ENCODE results near the gene PIGK.

DNA sequence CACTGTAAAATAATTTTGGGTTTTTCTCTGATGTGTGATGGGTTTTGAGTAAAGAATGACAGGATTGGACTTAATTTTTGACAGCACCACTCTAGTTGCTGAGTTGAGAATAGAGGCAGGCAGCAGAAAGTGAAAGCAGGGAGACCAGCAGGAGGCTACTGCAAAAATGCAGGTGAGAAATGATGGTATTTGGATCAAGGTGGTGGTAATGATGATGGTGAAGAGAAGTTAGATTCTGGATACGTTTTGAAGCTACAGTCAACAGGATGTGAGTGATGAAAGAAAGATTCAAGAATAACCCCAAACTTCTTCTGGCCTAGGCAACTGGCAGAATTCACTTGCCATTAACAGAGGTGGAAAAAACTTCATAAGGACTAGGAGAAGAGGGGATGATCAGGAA, 47.8 kb upstream of the PIGK start:
- TF ChIP-seq, protein P1, sequence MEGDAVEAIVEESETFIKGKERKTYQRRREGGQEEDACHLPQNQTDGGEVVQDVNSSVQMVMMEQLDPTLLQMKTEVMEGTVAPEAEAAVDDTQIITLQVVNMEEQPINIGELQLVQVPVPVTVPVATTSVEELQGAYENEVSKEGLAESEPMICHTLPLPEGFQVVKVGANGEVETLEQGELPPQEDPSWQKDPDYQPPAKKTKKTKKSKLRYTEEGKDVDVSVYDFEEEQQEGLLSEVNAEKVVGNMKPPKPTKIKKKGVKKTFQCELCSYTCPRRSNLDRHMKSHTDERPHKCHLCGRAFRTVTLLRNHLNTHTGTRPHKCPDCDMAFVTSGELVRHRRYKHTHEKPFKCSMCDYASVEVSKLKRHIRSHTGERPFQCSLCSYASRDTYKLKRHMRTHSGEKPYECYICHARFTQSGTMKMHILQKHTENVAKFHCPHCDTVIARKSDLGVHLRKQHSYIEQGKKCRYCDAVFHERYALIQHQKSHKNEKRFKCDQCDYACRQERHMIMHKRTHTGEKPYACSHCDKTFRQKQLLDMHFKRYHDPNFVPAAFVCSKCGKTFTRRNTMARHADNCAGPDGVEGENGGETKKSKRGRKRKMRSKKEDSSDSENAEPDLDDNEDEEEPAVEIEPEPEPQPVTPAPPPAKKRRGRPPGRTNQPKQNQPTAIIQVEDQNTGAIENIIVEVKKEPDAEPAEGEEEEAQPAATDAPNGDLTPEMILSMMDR (IDR thresholded peaks at IDR 0.05): no peak
- TF ChIP-seq POLR2A (IDR thresholded peaks at IDR 0.05): no peak
